Measurements from ENCODE around the gene ASTN2. TPM values are rescaled to one million over a fixed set of nuclear protein-coding genes. Genes with fewer than 3 reads are reported as not detected.

The ASTN2 gene
- total and polyA plus RNA-seq, 7 donors = 0.60 to 7.5 (median 2.2) TPM

DNA sequence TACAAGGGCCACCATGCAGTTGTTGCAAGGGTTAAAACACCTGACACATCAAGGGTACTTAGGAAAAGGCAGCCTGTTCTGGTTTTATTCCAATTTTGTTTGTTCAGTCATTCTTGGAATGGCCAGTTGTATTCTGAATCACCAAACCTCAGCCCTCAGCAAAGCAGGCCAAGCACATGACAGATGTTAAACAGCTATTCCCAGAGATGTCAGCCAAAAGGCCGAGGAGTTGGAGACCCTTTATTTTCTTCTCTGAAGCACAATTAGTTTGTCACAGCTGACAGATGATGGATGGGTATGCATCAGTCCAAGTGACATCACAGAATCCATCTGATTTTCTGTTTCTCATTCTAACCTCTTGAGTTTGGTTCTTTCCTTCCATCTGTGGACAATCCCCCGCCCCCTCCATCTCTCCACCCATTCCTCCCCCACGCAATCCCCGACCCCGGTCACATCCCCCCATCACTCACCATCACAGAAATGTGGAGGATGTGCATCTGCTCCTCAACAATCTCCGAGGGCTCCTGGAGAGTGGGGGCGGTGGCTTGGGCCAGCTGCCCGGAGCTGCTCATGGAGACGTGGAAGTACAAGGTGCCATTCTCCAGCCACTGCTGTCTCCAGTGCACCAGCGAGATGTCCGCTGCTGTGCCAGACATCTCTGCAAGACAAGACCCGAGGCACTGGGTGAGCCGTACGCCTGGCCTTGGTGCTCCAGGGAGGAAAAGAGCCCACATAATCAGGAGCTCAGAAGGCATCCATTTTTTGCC lies 123.8 kb downstream of the ASTN2 start:
- no peaks in the 10 kb centered on the region for H3K27me3 ChIP-seq
- H3K4me1 ChIP-seq = no peaks in the 10 kb centered on the region
- H3K27ac ChIP-seq = no peak overlapping the region
- intact Hi-C loops (cut with DNase I) = no loop called here
- TF ChIP-seq POLR2A (IDR thresholded peaks at IDR 0.05) (no peak), CTCF (IDR thresholded peaks at IDR 0.05) (no peak), EP300 (IDR thresholded peaks at IDR 0.05) (no peak), POLR2AphosphoS5 (IDR thresholded peaks at IDR 0.05) (no peak)
- H3K4me3 ChIP-seq = no peak overlapping the region
- no peak for DNase-seq
- no peaks in the 10 kb centered on the region for H3K9me3 ChIP-seq
- no peaks in the 10 kb centered on the region for H3K36me3 ChIP-seq
- WGBS, 2 donors = 84 to 88% methylated on average over 14 of the region's 14 CpGs

GRCh38 chr9:117290306-117290840 lies 124.5 kb downstream of the ASTN2 start:
- intact Hi-C loops (cut with DNase I) = no loop called here
- DNase-seq = no peak

GRCh38 chr9:117286245-117286644 lies 128.6 kb downstream of the ASTN2 start:
- H3K27me3 ChIP-seq = no peaks in the 10 kb centered on the region
- H3K9me3 ChIP-seq = no peaks in the 10 kb centered on the region
- H3K36me3 ChIP-seq = no peaks in the 10 kb centered on the region
- no peak overlapping the region for H3K4me3 ChIP-seq
- H3K4me1 ChIP-seq = no peaks in the 10 kb centered on the region
- DNase-seq = no peak
- intact Hi-C loops (cut with DNase I) = no loop called here
- WGBS, 2 donors = 29 to 65% methylated on average over 5 of the region's 5 CpGs
- H3K27ac ChIP-seq = no peak overlapping the region
- TF ChIP-seq CTCF (IDR thresholded peaks at IDR 0.05) = no peak
- TF ChIP-seq POLR2A (IDR thresholded peaks at IDR 0.05) = no peak
- TF ChIP-seq EP300 (IDR thresholded peaks at IDR 0.05) = no peak
- TF ChIP-seq POLR2AphosphoS5 (IDR thresholded peaks at IDR 0.05) = no peak

More at GRCh38 chr9:117290306-117290840, 124.5 kb downstream of the ASTN2 start:
- no peaks in the 10 kb centered on the region for H3K9me3 ChIP-seq
- TF ChIP-seq CTCF (IDR thresholded peaks at IDR 0.05) (no peak), POLR2AphosphoS5 (IDR thresholded peaks at IDR 0.05) (no peak), EP300 (IDR thresholded peaks at IDR 0.05) (no peak), POLR2A (IDR thresholded peaks at IDR 0.05) (no peak)
- 83 to 89% methylated on average over 2 of the region's 2 CpGs for WGBS, 2 donors
- no peak overlapping the region for H3K27ac ChIP-seq
- no peaks in the 10 kb centered on the region for H3K4me1 ChIP-seq
- no peak overlapping the region for H3K4me3 ChIP-seq
- no peaks in the 10 kb centered on the region for H3K27me3 ChIP-seq
- H3K36me3 ChIP-seq = no peaks in the 10 kb centered on the region

DNA sequence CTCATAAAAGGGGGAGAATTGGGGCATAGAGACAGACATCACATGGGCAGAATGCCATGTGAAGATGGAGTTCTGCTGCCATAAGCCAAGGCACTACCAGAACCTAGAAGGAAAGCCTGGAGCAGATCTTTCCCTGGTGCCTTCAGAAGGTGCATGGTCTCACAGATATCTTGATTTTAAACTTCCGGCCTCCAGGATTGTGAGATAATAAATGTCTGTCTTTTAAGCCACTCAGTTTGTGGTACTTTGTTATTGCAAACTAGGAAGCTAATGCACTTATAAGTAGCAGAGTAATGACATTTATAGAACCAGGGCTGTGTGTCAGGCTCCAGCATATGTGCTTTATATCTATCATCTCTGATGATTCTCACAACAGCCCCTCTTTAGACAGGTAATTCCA lies 130.4 kb downstream of the ASTN2 start:
- no peaks in the 10 kb centered on the region for H3K4me1 ChIP-seq
- H3K4me3 ChIP-seq = no peak overlapping the region
- no peaks in the 10 kb centered on the region for H3K9me3 ChIP-seq
- H3K27me3 ChIP-seq = no peaks in the 10 kb centered on the region
- 81% methylated on average over 1 of the region's 1 CpG for WGBS, 2 donors
- no peaks in the 10 kb centered on the region for H3K36me3 ChIP-seq
- H3K27ac ChIP-seq = no peak overlapping the region
- no peak for TF ChIP-seq POLR2A (IDR thresholded peaks at IDR 0.05)
- no peak for TF ChIP-seq EP300 (IDR thresholded peaks at IDR 0.05)
- no peak for TF ChIP-seq POLR2AphosphoS5 (IDR thresholded peaks at IDR 0.05)
- TF ChIP-seq CTCF (IDR thresholded peaks at IDR 0.05) = no peak
- intact Hi-C loops (cut with DNase I) = no loop called here
- DNase-seq = no peak

All from sigmoid colon (tissue), 7 donors.